Ovary (tissue), 3 donors: ENCODE measurements around the gene KIF26A.

Experiments
- CTCF ChIP-seq, 3 donors: fragments of 450-650 bp in 2 of 3; fragments of 200-600 bp in 1 of 3; IDR thresholded peaks; one replicate each; pipeline versions ENCODE4 v1.5.1 to v1.8.0; 2016 to 2022; ENCODE audit warnings: antibody characterized with exemption in 3 of 3, mild to moderate bottlenecking in 1 of 3
- EP300 ChIP-seq: sonication (generic); formaldehyde crosslinking; IDR thresholded peaks from one replicate; pipeline ENCODE4 v1.6.1; 2017; ENCODE audit warnings: antibody characterized with exemption
- donor health status: DM: no; HTN: no; CAD: no.

GRCh38 chr14:104211741-104212140 is 73.4 kb downstream of the KIF26A start:
- no peak for TF ChIP-seq CTCF (IDR thresholded peaks at IDR 0.05)
- no peak for TF ChIP-seq EP300
